ENCODE results near the gene NKX6-2.

NKX6-2 gene

DNA sequence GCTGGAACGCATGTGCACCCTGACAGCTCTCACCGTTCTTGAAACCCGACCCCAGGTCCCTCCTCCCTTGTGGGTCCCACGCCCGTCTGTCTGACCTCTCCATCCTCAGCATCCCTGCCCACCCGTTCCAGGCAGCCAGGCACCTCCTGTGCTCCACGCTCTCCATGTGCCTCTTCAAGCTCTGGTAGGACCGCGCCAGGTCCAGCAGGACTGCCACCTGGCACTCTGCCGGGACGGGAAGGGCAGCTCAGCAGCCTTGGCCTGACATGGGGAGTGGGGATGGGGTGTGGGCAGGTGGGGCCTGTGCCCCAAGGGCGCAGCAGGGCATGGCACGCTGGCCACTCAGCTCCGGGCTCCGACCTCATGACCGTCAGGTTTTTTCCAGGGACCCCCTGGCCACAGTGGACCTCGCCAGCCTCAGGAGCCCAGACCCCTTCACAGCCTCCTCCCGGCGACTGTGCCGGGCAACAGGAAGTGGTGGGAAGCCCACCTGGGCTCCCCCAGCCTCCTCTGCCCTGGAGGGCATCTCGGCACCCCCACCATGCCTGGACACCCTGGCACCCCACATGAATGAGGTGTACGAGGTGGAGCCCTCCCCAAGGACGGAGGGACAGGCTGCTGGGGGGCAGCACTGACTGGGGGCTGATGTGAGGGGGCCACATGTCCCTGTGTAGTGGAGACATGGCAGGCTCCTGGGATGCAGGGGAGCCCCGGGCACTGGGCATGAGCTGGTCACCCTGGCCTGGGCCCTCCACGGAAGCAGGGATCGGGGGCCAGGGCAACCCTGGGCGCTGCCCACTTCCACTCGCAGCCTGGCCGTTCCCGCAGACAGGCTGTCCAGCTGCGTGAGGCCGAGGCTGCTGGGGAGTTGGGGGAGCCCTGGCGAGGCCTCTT is 25.1 kb upstream of the NKX6-2 start:
- H2AFZ ChIP-seq (ENCODE audit: low read depth, low read length), result no peak overlapping the region
- TF ChIP-seq CTCF (IDR thresholded peaks at IDR 0.05; ENCODE audit: low read depth, low read length), result no peak
- no peak for TF ChIP-seq EZH2phosphoT487 (IDR thresholded peaks at IDR 0.05; ENCODE audit: low read depth)
- no peaks in the 10 kb centered on the region for H4K20me1 ChIP-seq (ENCODE audit: insufficient read depth, low read length)
- H3K36me3 ChIP-seq (replicated peaks; ENCODE audit: low read depth, low read length), result no peaks in the 10 kb centered on the region
- no peaks in the 10 kb centered on the region for H3K9me3 ChIP-seq (ENCODE audit: insufficient read depth, low read length)
- no peak overlapping the region for H3K4me3 ChIP-seq (ENCODE audit: low read length)
- no peaks in the 10 kb centered on the region for H3K79me2 ChIP-seq (ENCODE audit: low read length)
- H3K27ac ChIP-seq (ENCODE audit: low read length), result no peak overlapping the region
- no peak overlapping the region for H3K4me2 ChIP-seq (ENCODE audit: low read length)
- H3K27me3 ChIP-seq (ENCODE audit: low read depth, low read length), result no peaks in the 10 kb centered on the region
- H3K4me1 ChIP-seq (ENCODE audit: low read length), result no peaks in the 10 kb centered on the region
- H3K9ac ChIP-seq (ENCODE audit: low read length), result no peak overlapping the region

- Histone ChIP-seq H3K9ac (ENCODE audit: low read length) (no peak overlapping the region), H4K20me1 (ENCODE audit: insufficient read depth, low read length) (no peaks in the 10 kb centered on the region), H3K4me2 (ENCODE audit: low read length) (no peak overlapping the region), H3K79me2 (ENCODE audit: low read length) (no peaks in the 10 kb centered on the region), H3K4me3 (ENCODE audit: low read length) (no peak overlapping the region), H3K36me3 (replicated peaks; ENCODE audit: low read depth, low read length) (no peaks in the 10 kb centered on the region), H2AFZ (ENCODE audit: low read depth, low read length) (no peak overlapping the region), H3K4me1 (ENCODE audit: low read length) (no peaks in the 10 kb centered on the region), H3K27ac (ENCODE audit: low read length) (no peak overlapping the region), H3K9me3 (ENCODE audit: insufficient read depth, low read length) (no peaks in the 10 kb centered on the region), H3K27me3 (ENCODE audit: low read depth, low read length) (no peaks in the 10 kb centered on the region)
- TF ChIP-seq CTCF (IDR thresholded peaks at IDR 0.05; ENCODE audit: low read depth, low read length) (no peak), EZH2phosphoT487 (IDR thresholded peaks at IDR 0.05; ENCODE audit: low read depth) (no peak)
Observed at GRCh38 chr10:132810141-132810806, 24.3 kb upstream of the NKX6-2 start.

- Histone ChIP-seq H3K27me3 (ENCODE audit: low read depth, low read length) (no peaks in the 10 kb centered on the region), H3K79me2 (ENCODE audit: low read length) (no peaks in the 10 kb centered on the region), H3K27ac (ENCODE audit: low read length) (no peak overlapping the region), H3K4me3 (ENCODE audit: low read length) (no peak overlapping the region), H4K20me1 (ENCODE audit: insufficient read depth, low read length) (no peaks in the 10 kb centered on the region), H3K4me2 (ENCODE audit: low read length) (no peak overlapping the region), H3K9ac (ENCODE audit: low read length) (no peak overlapping the region), H3K4me1 (ENCODE audit: low read length) (no peaks in the 10 kb centered on the region), H3K9me3 (ENCODE audit: insufficient read depth, low read length) (no peaks in the 10 kb centered on the region), H3K36me3 (replicated peaks; ENCODE audit: low read depth, low read length) (no peaks in the 10 kb centered on the region), H2AFZ (ENCODE audit: low read depth, low read length) (no peak overlapping the region)
- no peak for TF ChIP-seq EZH2phosphoT487 (IDR thresholded peaks at IDR 0.05; ENCODE audit: low read depth)
- no peak for TF ChIP-seq CTCF (IDR thresholded peaks at IDR 0.05; ENCODE audit: low read depth, low read length)
Observed at GRCh38 chr10:132809232-132810140, 23.5 kb upstream of the NKX6-2 start.

All from OCI-LY3 (cell line).